AG09319 (cell line): Measurements from ENCODE around the gene EID3.

Source experiments
- DNase-seq: peaks from one replicate; pipeline ENCODE4 v3.0.0-alpha.2; 2010; ENCODE audit warnings: low read depth; ENCODE audit errors: extremely low read depth
- TF ChIP-seq, protein P1 (sequence below): IDR thresholded peaks from 2 replicates; pipeline ENCODE4 v1.5.1; 2011; ENCODE audit warnings: low read depth, mild to moderate bottlenecking, inconsistent platforms, low read length, moderate library complexity

EID3 gene

GRCh38 chr12:104273503-104273902 lies 30.0 kb upstream of the EID3 start:
- no peak for DNase-seq
- TF ChIP-seq, protein P1, sequence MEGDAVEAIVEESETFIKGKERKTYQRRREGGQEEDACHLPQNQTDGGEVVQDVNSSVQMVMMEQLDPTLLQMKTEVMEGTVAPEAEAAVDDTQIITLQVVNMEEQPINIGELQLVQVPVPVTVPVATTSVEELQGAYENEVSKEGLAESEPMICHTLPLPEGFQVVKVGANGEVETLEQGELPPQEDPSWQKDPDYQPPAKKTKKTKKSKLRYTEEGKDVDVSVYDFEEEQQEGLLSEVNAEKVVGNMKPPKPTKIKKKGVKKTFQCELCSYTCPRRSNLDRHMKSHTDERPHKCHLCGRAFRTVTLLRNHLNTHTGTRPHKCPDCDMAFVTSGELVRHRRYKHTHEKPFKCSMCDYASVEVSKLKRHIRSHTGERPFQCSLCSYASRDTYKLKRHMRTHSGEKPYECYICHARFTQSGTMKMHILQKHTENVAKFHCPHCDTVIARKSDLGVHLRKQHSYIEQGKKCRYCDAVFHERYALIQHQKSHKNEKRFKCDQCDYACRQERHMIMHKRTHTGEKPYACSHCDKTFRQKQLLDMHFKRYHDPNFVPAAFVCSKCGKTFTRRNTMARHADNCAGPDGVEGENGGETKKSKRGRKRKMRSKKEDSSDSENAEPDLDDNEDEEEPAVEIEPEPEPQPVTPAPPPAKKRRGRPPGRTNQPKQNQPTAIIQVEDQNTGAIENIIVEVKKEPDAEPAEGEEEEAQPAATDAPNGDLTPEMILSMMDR = no peak

- TF ChIP-seq, protein P1 = no peak
- no peak for DNase-seq
Observed at GRCh38 chr12:104274811-104275210, 28.7 kb upstream of the EID3 start.

- DNase-seq = no peak
- TF ChIP-seq, protein P1 = no peak
Observed at GRCh38 chr12:104275689-104276088, 27.9 kb upstream of the EID3 start.

GRCh38 chr12:104276273-104277131 lies 27.0 kb upstream of the EID3 start:
- DNase-seq = no peak
- TF ChIP-seq, protein P1 = no peak

DNA sequence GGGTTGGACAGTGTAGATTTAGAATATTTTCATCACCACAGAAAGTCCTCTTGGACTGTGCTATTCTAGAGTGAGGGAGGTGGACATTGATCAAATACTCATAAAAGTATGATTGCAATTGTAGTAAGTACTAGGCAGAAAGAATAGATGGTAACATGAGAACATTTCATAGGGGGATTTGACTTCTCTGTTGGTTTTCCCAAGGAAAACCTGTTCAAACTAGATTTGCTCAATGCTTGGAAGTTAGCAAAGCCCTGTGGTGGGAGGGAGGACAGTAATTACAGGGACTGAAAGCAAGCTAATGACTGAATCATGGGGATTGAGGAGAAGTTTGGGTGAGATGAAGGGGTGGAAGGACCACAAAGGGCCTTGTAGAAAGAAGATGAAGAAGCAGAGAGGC lies 24.4 kb upstream of the EID3 start:
- TF ChIP-seq, protein P1 = no peak
- no peak for DNase-seq

DNA sequence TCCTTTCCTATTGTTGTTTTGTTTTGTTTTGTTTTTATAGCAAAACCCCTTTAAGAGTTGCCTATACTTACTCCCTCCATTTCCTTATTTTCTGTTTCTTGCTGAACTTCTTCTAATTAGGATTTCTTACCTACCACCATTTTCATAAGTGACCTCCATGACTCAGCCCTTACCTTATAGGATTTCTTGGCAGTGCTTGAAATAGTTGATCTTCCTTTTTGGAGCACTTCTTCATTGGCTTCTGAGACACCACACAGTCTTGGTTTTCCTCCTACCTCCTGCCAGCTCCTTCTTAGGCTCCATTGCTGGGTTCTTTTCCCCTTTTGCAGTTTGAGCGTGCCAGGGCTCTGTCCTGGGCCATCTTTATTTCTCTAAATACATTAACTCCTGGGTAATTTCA lies 23.4 kb upstream of the EID3 start:
- DNase-seq = no peak
- TF ChIP-seq, protein P1 = no peak

DNA sequence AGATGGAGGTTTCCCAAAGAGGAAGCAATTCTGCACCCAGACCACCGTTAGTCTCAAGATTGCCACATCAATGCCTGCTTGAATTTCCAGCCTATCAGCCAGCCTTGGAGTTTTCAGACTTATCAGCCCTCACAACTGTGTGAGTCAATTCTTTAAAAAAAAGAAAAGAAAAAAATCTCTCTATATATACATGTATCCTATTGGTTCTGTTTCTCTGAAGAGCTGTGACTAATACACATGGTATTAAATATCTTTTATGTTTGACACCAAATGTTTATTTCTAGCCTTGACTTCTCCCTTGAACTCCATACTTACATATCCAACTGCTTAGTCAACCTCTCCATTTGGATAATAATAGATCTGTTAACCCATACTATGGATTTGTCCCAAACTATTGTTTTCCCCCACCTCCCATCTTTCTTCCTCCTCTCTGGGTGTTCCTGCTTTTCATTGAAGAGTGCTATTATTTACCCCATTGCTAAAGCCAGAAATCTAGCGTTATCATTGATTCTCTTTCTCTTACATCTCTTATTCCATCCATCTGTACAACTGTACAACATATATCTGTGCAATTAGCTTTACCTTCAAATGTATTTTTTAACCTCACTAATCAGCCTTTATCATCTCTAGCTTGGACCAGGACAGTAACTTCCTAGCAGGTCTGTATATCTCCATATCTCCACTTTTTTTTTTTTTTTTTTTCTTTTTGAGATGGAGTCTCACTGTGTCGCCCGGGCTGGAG lies 22.7 kb upstream of the EID3 start:
- peak; percentile 75 for DNase-seq
- TF ChIP-seq, protein P1 = no peak
